Activated CD8-positive, alpha-beta memory T cell treated with anti-CD3 and anti-CD28 coated beads, Interleukin-2, amount 50 U/mL, for 24 hours (primary cell): Measurements from ENCODE around the gene WDR72.
"Not testable (repeated sequence)": the region's sequence is repeated elsewhere in the genome, so short reads cannot be mapped to it uniquely, and the experiment has no call there.

Experiments used
- DNase-seq: peaks from one replicate; pipeline ENCODE4 v3.0.0-alpha.2; 2020; ENCODE audit errors: extremely low read depth

The WDR72 gene

DNA sequence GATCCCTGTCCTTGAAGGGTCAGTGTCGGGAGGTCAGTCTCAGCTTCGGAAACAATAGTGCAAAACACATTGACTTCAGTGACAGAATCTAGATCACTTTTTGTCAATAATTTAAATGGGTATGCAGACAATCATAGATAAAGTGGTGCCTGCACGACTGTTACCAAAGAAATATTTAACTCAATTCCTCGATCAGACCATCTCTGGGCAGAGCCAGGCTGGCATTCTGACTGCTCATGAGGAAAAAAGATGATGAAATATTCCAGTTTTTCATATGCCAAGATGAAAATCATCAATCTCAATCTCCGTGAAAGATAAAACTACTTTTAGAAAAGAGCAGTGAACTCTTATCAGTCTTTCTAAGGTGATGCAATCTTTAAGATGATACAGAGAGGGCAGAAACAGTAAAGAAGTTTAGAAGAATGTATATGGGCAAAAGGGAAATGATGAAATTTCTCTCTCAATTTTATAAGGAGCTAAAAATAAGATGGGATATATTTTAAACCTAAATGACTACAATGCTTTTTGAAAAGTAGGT lies 169.9 kb downstream of the WDR72 start:
- no peak for DNase-seq

DNA sequence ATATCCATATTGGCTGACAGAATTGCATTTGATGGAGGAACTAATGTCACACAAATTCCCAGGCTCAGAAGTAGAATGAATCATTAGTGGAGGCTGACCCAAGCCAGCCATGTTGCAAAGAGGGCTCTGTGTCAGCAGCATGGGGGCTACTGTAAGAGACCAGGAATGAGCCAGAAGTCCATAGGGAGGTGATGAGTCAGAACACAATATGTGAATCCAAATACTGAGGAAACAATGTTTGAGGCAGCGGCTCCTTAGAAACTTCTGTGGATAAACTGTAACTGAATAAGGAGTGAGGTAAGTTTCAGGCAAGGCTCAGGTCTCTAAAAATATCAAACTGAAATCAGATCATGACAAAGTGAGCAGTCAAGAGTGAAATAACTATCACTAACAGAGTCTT lies 170.7 kb downstream of the WDR72 start:
- no peak for DNase-seq

DNA sequence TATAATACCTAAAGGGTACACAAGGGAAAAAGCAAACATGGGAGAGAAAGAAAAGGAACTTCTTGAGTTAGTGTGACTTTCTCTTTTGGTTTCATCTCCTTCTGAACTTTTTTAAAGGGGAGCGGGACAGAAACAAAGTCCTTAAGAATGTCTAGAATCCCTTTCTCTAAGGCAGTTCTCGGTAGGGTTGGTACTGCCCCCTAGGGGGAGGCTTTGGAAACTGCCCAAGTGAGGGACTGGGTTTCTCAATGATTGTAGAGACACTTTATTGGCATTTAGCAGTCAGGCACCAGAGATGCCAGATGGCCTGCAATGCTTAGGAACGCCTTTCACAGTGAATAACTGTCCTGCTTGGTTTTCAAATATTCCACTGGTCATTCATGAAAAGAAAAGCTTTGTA lies 172.7 kb downstream of the WDR72 start:
- no peak for DNase-seq

GRCh38 chr15:53581513-53581912 lies 177.9 kb downstream of the WDR72 start:
- DNase-seq: no peak

DNA sequence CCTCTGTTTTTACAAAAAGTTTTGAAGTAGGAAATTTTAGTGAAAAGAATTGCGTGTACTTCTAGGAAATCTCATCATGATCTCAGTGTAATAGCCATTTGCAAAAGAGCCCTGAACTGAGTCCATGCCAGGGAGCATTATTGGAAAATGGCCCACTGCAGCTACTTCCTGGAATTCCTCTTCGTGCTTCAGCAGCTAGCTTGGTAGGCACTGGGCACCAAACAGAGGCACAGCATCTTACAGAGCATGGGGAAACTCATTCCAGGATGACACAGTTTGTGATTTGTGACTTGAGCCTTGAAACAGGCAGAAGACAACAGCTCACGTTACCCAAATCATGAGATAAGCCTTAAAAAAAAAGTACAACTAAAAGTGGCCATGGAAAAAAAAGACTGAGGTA lies 179.1 kb downstream of the WDR72 start:
- DNase-seq: no peak

DNA sequence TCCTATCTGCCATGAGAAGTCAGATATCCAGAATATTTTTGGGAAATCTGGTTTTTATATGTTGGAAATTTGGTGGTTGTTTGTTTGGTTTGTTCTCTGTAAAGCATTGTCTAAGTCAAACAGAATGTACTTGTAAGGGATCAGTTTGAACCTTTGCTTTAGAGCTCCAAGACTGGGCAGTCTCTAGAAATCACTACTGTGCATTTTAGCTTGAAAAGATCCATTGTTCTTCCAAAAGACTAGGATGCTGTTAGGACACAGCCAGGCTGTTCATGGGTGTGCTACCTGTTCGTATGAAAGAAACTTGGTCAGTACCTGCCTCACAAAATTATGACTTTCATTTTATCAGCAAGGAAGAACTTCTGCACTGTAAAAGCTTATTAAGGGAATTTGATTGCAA lies 182.6 kb downstream of the WDR72 start:
- DNase-seq: no peak

GRCh38 chr15:53573091-53573490 lies 186.4 kb downstream of the WDR72 start:
- DNase-seq: no peak

- DNase-seq: no peak
These were observed 189.5 kb downstream of the WDR72 start for GRCh38 chr15:53569751-53570480.

DNA sequence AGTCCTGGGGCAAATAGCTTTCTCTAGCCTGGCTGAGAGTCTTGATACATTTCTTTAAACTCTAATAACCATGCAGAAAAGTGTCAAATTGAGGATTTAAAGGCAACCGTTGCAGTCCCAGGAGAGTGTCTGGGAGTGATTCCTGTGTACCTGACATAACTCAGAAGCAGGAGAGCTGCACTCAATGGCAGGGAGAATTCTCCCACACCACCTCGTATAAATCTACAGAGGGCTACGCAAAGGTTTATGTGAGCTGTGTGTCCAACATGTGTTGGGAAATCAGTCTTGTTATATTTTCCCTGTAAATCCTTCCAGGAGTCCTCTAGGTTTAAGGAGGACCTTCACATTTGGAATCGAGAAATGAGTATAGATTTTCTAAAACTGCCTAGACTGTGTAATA lies 192.6 kb downstream of the WDR72 start:
- DNase-seq: no peak

- no peak for DNase-seq
These were observed 193.7 kb downstream of the WDR72 start for GRCh38 chr15:53565721-53566120.

- no peak for DNase-seq
These were observed 194.8 kb downstream of the WDR72 start for GRCh38 chr15:53564647-53565046.

DNA sequence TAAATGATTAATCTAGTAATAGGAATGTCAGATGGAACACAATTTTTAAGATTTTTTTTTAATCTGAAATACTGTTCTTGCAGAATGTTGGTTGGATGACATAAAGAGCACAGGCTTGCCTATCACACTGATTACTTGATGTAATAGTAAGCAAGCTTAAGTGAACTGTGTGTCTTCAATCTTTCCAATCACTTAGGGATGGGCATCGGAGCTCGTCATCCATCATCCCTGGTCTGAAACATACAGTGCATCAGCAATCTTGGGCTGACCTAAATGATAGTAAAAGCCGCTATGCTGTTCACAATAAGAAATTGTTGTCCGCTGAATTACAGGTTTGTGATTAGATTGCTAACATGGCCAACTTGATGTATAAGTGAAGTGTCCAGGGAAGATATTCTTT lies 195.8 kb downstream of the WDR72 start:
- no peak for DNase-seq

DNA sequence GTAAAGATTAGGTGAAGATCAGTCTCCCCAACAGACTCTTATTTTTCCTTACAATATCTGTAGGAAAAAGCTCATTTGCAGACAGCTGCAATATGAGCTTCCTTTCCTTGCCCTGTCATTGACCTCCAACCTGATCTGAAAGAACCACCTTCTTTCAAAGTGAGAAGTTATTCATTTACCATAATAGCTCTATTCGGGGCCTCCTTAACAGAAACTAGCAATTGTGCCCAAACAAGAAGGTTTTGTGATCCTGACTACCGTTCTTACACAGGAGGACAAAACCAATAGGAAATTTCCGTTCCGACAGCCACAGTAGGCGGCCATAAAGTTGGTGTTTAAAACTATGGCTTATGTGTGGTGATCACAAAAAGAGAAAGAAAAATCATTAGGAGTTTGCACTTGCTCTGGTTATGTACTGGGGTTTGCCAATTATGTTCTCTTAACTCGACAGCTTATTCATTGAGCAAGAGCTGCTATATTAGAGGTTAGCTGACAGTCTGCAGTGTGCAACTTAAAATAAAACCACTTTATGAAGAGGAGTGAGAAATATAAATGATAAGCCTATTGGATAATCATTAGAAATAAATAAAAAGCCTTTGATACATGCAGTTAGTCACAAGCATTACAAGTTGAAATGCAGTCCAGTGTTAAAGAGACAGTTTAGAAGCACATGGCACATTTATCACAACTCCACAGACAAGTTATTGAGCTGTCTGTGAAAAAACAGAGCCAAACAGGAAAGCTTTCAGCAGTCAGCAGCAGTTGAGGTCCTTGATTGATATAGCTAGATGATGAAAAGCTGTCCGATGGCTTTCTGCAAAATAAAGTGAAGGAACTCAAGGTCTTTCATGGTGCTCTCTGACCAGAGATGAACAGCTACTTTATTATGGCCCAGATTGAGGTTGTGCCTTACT lies 199.8 kb downstream of the WDR72 start:
- DNase-seq: no peak

- DNase-seq: no peak
These were observed 201.1 kb downstream of the WDR72 start for GRCh38 chr15:53558384-53558783.

GRCh38 chr15:53555226-53555625 lies 204.2 kb downstream of the WDR72 start:
- no peak for DNase-seq

GRCh38 chr15:53549697-53550305 lies 209.7 kb downstream of the WDR72 start:
- DNase-seq: no peak

- DNase-seq: no peak
These were observed 211.2 kb downstream of the WDR72 start for GRCh38 chr15:53548236-53548635.

DNA sequence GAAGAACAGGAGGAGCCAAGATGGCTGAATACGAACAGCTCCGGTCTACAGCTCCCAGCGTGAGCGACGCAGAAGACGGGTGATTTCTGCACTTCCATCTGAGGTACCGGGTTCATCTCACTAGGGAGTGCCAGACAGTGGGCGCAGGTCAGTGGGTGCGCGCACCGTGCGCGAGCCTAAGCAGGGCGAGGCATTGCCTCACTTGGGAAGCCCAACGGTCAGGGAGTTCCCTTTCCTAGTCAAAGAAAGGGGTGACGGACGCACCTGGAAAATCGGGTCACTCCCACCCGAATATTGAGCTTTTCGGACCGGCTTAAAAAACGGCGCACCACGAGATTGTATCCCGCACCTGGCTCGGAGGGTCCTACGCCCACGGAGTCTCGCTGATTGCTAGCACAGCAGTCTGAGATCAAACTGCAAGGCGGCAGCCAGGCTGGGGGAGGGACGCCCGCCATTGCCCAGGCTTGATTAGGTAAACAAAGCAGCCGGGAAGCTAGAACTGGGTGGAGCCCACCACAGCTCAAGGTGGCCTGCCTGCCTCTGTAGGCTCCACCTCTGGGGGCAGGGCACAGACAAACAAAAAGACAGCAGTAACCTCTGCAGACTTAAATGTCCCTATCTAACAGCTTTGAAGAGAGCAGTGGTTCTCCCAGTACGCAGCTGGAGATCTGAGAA lies 218.7 kb downstream of the WDR72 start:
- not testable (repeated sequence) for DNase-seq

- DNase-seq: no peak
These were observed 219.6 kb downstream of the WDR72 start for GRCh38 chr15:53539878-53540277.

DNA sequence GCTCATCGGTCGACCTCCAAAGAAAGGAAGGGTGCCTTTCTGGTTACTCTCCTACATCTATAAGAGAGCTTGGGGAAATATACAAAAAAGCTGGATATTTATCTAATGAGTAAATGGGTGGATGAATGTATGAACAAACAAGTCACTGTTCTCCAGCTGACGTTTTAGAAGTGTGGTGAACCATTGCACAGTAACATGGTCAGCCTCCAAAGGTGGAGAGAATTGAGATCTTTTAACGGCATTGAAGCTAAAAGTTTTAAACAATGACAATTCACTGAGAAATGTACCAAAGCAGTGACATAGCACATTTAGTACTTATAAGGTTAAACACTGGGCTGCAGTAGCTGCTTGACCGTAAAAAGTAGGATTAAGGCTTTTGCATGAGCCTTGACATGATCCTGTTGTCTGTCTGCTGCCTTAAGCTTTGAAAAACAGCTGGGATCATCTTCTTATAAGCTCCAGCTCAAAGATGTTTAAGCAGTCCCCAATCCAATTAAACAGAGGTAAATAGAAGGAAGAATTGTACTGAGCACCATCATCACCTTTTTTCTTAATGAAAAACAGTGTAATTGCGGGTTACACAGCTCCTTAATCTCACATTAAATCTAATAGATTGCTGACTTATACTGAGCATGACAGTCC lies 222.9 kb downstream of the WDR72 start:
- no peak for DNase-seq

DNA sequence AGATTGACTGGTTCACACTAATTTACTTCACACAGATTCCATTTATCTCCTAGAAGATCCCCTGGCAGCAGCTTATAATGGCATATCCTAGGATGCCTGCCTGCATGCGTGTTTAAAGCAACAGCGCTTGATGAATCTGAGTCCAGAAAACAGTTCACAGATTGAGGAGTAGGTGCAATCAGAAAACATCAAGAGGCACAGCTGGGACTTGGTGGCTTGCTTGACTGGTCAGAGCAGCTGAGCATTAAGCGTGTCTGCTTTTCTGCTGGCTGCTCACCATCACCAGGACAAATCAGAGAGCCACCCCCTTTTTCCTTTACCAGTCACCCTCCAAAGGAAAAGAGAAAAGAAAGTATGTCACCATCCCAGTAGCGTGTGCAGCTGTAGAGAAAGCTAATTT lies 223.6 kb downstream of the WDR72 start:
- DNase-seq: no peak
